H4 (cell line): Measurements from ENCODE around the gene ATOH8. TPM values are rescaled to one million over a fixed set of nuclear protein-coding genes. Genes with fewer than 3 reads are reported as not detected.

Experiments
- DNase-seq: peaks from one replicate; pipeline ENCODE4 v3.0.0-alpha.2; 2015; ENCODE audit warnings: low spot score
- total RNA-seq: library from RNA; depleted of rRNA; stranded (reverse); fragments of >200 nt; shearing (Covaris generic); gene quantifications from 2 replicates; pipeline ENCODE4 v1.2.3, GENCODE V29; 2014

The ATOH8 gene
- total RNA-seq, 1 experiment from 2014 or later, result 13.1 TPM

GRCh38 chr2:85800586-85800985, 46.8 kb downstream of the ATOH8 start:
- no peak for DNase-seq

GRCh38 chr2:85801871-85802270, 48.1 kb downstream of the ATOH8 start:
- no peak for DNase-seq

GRCh38 chr2:85802354-85803103, 48.7 kb downstream of the ATOH8 start:
- DNase-seq, result peak; percentile 43

- DNase-seq, result no peak
Measured at GRCh38 chr2:85803704-85804425, 50.1 kb downstream of the ATOH8 start.

- DNase-seq, result no peak
Measured at GRCh38 chr2:85804583-85804982, 50.8 kb downstream of the ATOH8 start.

DNA sequence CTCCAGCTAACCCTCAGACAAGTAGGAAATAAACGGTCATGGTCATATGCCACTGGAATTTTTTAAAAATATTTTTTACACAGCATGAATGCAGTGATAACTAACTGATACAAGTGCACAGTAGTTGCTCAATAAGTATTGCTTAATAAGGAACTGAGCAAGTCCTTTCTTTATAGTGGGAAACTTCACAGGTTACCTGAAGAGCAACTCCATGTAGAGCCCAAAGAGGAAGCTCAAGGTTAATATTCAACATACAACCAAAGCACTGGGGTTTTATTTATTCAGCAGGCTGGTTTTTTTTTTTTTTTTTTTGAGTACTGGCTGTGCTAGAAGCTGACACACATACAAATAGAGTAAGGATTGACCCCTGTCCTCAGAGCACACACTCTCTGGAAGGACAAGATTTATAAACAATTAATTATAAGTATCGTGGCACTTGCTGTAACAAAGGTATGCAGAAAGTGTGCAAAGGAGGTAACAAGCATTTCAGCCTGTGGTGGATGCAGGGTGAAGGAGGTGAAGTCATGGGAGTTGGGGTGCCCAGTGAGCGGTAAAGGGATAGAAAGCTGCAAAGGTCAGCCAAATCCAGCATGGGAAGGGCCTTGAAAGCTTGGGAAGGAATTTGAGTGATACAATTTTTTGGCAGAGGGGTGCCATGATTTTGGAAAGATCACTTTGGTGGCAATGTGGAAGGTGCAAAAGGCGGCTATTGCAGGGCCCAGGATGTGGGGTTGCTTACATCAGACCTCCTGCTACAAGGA, 52.7 kb downstream of the ATOH8 start:
- no peak for DNase-seq

DNA sequence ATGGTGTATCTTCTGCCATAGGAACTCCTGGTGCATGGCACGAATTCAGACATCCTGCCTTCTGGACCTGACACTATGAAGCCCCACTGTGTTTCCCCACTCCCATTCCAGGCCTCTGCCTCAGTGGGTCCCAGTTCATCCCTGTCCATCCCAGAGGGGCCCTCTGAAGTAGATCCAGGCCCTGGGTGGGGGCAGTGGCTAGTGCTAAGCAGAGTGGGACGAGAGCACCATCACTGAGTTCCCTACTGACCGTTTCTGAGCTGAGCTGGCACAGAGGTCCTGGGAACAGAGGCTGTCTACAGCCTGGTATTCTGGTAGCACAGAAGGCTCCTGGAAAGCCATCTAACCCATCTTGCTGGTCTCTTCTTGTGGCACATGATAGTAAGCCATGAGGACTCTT, 54.0 kb downstream of the ATOH8 start:
- no peak for DNase-seq

- DNase-seq, result peak; percentile 31
Measured at GRCh38 chr2:85810371-85811179, 56.8 kb downstream of the ATOH8 start.

DNA sequence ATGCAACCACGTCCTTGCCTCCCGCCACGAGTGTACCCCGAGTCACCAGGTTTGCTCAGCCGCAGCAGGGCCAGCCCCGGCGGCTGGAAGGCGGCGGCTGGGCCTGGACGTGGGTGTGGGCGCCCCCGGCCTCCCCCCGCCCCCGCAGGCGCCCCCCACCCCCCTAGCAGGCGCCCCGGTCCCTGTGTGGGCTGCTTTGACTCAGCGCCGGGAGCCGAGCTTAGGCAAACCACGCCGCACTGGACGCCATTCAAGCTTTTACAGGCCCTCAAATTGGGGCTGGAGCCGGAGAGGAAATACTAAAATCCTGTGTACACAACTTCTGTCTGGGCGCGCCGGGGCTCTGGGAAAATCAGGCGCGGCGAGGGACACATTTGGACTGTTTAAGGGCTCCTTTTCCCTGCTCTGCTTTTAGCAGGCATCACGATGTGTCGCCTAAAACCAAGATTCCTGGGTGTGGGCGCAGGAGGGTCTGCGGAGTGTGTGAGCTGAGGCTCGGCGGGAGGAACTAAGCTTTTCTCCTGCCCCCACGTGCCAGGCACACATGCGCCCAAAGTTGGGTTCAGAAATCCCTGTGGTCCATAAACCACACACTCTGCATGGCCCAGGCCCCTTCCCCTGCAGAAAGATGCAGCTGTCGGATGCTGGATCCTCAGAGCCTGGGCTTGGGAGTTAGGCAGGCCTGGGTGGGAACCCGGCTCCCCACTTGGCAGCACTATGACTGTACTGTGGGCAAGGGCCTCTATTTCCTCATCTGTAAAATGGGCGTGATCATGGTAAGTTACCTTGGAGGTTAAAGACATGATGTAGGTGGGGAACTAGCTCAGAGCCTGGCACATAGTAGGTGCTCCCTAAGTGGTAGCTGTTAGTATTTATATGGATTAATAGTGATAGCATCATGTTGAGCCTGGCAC, 57.6 kb downstream of the ATOH8 start:
- peak; percentile 28 for DNase-seq

DNA sequence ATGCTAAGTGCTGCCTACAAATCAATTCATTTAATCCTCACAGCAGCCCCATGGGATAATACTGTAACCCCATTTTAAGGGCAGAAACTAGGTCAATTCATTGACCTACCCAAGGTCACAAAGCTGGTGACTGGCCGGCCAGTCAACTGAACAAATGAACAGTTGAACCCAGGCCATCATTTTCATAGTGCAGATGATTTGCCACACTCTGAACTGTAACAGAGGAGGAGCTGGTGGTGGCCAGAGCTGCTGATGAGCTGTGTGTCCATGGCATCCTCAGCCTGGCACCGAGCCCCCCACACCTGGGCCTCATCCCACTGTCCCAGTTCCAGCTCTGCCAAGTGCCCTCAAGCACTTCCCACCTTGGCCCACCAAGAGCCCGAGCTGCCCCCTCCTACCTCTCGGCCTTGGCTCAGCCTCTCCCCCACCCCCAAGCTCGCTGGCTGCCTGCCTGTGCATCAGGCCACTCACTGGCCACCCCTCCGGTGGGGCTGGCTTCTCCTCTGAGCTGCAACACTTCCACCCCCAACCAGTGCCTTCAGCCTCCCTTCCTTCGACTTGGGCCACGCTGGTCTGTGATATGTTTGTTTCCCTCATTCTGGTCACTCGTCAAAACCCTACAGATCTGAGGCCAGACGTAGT, 58.4 kb downstream of the ATOH8 start:
- no peak for DNase-seq

- no peak for DNase-seq
Measured at GRCh38 chr2:85813211-85813981, 59.6 kb downstream of the ATOH8 start.

GRCh38 chr2:85813982-85814801, 60.4 kb downstream of the ATOH8 start:
- peak; percentile 87 for DNase-seq

GRCh38 chr2:85814802-85815550, 61.2 kb downstream of the ATOH8 start:
- DNase-seq, result no peak

- no peak for DNase-seq
Measured at GRCh38 chr2:85819811-85820510, 66.2 kb downstream of the ATOH8 start.

- DNase-seq, result no peak
Measured at GRCh38 chr2:85822766-85823165, 69.0 kb downstream of the ATOH8 start.

GRCh38 chr2:85823951-85824350, 70.2 kb downstream of the ATOH8 start:
- no peak for DNase-seq
